Erythroblast (primary cell): ENCODE results near the gene ITGAE.
A peak's percentile ranks its signal among the peaks of the same experiment; 100 is the strongest.
"Not testable (repeated sequence)": the region's sequence is repeated elsewhere in the genome, so short reads cannot be mapped to it uniquely, and the experiment has no call there.

Source experiments
- DNase-seq, 2 experiments: peaks; one replicate each; lab custom pipeline; 2025; lab: John Stamatoyannopoulos, UW
- GATA1 ChIP-seq: IDR thresholded peaks from 2 replicates; pipeline ENCODE4 v1.6.1; 2011; ENCODE audit warnings: low read depth, mild to moderate bottlenecking, control low read depth, low read length, moderate library complexity
- POLR2A ChIP-seq: IDR thresholded peaks from 2 replicates; pipeline ENCODE4 v1.6.1; 2011; ENCODE audit warnings: mild to moderate bottlenecking, low read length

ITGAE gene

DNA sequence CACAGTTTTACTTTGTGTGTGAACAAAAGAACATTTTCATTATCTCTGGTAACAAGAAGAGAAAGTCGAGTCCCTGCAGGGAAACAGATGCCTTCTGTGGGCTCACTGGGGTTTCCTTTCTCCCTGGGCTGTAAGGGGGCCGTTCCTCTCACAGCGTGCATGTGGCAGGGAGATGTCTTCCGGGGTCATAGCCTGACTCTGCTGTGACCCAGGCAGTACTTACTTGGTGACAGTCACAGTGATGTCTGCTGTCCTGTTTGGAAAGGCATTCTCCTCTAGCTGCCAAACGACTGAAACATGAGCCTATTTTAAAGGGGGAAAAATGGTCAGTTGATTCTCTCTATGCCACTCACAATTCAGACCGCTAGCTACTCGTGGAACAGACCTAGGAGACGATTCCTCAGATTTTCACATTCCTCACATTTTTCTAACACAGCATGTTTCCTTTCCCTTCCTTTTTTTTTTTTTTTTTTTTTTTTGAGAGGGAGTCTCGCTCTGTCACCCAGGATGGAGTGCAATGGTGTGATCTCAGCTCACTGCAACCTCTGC, 70.0 kb downstream of the ITGAE start:
- TF ChIP-seq POLR2A, result no peak
- no peak for TF ChIP-seq GATA1
- no peak for DNase-seq

DNA sequence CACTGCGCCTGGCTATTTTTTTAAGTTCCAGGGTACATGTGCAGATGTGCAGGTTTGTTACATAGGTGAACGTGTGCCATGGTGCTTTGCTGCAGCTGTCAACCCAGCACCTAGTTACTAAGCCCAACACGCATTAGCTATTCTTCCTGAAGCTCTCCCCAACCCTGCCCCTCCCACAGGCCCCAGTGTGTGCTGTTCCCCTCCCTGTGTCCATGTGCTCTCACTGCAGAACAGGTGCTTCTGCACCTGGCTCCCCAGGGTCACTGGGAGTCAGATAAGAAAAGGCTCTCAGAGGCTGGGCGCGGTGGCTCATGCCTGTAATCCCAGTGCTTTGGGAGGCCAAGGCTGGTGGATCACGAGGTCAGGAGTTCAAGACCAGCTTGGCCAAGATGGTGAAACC, 71.1 kb downstream of the ITGAE start:
- TF ChIP-seq GATA1, result no peak
- TF ChIP-seq POLR2A, result no peak

GRCh38 chr17:3728099-3728498, 72.9 kb downstream of the ITGAE start:
- DNase-seq, result not testable (repeated sequence)

More for the DNA sequence above, 71.1 kb downstream of the ITGAE start:
- no peak for DNase-seq

GRCh38 chr17:3727041-3727440, 73.9 kb downstream of the ITGAE start:
- TF ChIP-seq GATA1, result no peak
- TF ChIP-seq POLR2A, result no peak
- DNase-seq, result no peak

DNA sequence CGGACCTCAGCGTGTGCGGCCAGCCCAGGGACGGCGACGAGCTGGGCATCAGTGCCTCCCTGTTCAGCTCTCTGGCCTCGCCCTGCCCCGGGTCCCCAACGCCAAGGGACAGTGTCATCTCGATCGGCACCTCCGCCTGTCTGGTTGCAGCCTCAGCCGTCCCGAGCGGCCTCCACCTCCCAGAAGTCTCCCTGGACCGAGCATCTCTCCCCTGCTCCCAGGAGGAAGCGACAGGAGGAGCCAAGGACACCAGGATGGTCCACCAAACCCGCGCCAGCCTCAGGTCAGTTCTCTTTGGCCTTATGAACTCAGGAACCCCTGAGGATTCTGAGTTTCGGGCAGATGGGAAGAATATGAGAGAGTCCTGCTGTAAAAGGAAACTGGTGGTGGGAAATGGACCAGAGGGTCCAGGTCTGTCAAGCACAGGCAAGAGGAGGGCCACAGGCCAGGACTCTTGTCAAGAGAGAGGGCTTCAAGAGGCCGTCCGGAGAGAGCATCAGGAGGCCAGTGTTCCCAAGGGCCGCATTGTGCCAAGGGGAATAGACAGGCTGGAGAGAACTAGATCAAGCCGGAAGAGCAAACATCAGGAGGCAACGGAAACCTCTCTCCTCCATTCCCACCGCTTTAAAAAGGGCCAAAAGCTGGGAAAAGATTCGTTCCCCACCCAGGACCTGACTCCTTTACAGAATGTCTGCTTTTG, 76.5 kb downstream of the ITGAE start:
- no peak for DNase-seq
- TF ChIP-seq POLR2A (no peak), GATA1 (no peak)

DNA sequence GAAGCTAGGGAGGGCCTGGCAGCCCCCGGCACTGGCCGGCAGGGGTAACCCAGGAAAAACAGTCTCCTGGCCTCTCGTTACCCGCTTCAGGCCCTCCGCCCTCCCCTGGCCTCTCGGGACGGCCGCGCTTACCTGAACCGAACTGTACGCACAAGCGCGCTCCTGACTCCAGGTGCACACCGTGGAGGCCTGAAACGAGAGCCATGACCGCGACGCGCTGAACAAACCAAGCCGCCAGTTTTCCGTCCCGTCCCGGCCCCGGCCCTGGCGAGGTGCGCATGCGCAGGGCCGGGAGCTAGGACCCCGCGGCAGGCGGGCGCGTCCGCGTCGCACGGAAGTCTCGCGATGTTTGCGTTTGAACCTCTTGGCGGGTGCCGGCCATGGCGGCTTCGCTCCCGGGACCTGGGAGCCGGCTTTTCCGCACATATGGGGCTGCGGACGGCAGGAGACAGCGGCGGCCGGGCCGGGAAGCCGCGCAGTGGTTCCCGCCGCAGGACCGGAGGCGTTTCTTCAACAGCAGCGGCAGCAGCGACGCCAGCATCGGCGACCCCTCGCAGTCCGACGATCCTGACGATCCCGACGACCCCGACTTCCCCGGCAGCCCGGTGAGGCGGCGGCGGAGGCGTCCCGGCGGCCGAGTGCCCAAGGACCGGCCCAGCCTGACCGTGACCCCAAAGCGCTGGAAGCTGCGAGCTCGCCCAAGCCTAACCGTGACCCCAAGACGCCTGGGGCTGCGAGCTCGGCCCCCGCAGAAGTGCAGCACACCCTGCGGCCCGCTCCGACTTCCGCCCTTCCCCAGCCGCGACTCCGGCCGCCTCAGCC, 77.2 kb downstream of the ITGAE start, which contains the start of gene HASPIN:
TSS of gene HASPIN (plus strand) at position 348 of the 822 bp plus-strand sequence. CDS start at position 381, 33 bp downstream.
- TF ChIP-seq POLR2A (peak; percentile 82), GATA1 (no peak)
- peak; percentile 94 to 98 for DNase-seq

DNA sequence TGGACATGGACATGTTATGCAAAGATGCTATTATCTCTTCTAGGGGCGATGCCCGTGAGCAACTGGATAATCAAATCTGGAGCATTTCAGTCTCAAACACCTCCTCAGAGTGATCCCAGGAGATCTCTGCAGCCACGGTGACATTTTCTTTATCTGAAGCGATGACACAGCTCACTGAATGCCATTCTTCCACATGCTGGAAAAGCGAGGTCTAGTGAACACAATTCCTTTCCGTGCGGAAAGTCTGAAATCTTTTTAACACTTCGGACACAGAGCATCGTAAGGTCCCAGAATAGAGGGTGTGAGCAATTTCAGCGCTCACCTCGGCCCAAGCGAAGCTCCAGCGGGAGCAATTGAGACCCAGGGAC, 77.8 kb downstream of the ITGAE start:
- TF ChIP-seq GATA1 (no peak), POLR2A (no peak)
- no peak for DNase-seq

- TF ChIP-seq GATA1, result no peak
- no peak for TF ChIP-seq POLR2A
- DNase-seq, result no peak
These were observed 78.3 kb downstream of the ITGAE start for GRCh38 chr17:3722716-3723115.

DNA sequence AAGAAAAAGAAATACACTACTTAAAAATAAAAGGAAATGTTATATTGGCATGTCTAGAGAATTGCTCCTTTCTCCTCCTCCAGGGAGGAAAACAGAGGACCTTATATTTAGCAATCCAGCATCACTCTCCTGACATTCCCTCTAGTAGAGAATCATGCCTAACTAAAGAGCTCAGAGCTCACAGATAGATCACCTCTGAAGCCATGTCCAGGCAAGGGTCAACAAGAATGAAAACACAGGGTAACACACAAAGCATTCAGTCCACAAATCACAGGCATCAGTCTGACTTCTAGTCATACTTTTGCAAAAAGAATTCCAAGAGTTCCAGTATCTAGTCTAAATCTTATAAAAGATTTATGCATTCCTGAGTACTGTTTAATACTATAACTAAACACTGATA, 81.7 kb downstream of the ITGAE start:
- no peak for DNase-seq
- TF ChIP-seq POLR2A (no peak), GATA1 (no peak)

- DNase-seq, result no peak
- TF ChIP-seq POLR2A (no peak), GATA1 (no peak)
These were observed 82.8 kb downstream of the ITGAE start for GRCh38 chr17:3718201-3718600.

DNA sequence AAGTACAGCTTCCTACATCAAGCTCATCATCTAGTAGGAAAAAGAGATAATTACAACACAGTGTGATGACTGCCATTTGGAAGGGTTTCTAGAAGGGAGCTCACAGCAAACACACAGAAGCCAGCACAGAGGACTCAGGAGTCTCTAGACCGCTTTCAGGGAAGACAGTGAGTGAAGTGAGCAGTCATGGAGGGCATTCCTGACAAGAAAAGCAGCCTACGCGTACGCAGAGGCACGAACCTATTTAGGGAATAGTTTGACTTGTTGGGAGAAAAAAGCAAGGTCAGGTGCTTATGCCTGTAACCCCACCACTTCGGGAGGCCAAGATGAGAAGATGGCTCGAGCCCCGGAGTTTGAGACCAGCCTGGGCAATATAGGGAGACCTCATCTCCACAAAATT, 85.7 kb downstream of the ITGAE start:
- DNase-seq, result no peak
- TF ChIP-seq POLR2A (no peak), GATA1 (no peak)

- peak in 1 of 2 experiments; percentile 42 for DNase-seq
- TF ChIP-seq GATA1 (no peak), POLR2A (no peak)
These were observed 88.1 kb downstream of the ITGAE start for GRCh38 chr17:3712811-3713463.

GRCh38 chr17:3710951-3711383, 90.0 kb downstream of the ITGAE start:
- TF ChIP-seq POLR2A (no peak), GATA1 (no peak)
- no peak for DNase-seq
